Bronchial epithelial cell (primary cell): ENCODE results near the gene PPTC7. TPM values are rescaled to one million over a fixed set of nuclear protein-coding genes. Genes with fewer than 3 reads are reported as not detected.

Experiments
- DNase-seq: peaks from one replicate; pipeline ENCODE4 v3.0.0-alpha.2; 2010; ENCODE audit warnings: low read depth
- FAIRE-seq: peaks from 2 replicates; lab custom pipeline; 2011; peaks lifted over from hg19 to GRCh38; lab: Jason Lieb, UNC
- H3K27me3 ChIP-seq: 2 replicates; pipeline ENCODE4 v1.5.1; 2011; ENCODE audit warnings: low read length; ENCODE audit not compliant: control insufficient read depth, insufficient read depth
- H3K36me3 ChIP-seq: 2 replicates; pipeline ENCODE4 v1.5.1; 2011; ENCODE audit warnings: low read length; ENCODE audit not compliant: control insufficient read depth, insufficient read depth
- H3K4me3 ChIP-seq: 2 replicates; pipeline ENCODE4 v1.5.1; 2011; ENCODE audit warnings: mild to moderate bottlenecking, low read depth, low read length, control low read depth
- total RNA-seq: library from RNA; depleted of rRNA; stranded (reverse); fragments of >200 nt; gene quantifications from 2 replicates; pipeline ENCODE4 v1.2.1, GENCODE V29; 2014
- TF ChIP-seq, protein P1 (sequence below): IDR thresholded peaks from 2 replicates; pipeline ENCODE4 v1.5.1; 2011; ENCODE audit warnings: mild to moderate bottlenecking, moderate library complexity, low read length, control low read depth, inconsistent platforms; ENCODE audit not compliant: insufficient read depth, severe bottlenecking

The PPTC7 gene
- total RNA-seq, 1 donor from 2014 or later, result 10.8 TPM

- FAIRE-seq (no peak), DNase-seq (no peak)
- H3K27me3 ChIP-seq, result no peaks in the 10 kb centered on the region
- peaks cover 1% of the 10 kb centered on the region for H3K36me3 ChIP-seq
- no peak overlapping the region for H3K4me3 ChIP-seq
- TF ChIP-seq, protein P1, sequence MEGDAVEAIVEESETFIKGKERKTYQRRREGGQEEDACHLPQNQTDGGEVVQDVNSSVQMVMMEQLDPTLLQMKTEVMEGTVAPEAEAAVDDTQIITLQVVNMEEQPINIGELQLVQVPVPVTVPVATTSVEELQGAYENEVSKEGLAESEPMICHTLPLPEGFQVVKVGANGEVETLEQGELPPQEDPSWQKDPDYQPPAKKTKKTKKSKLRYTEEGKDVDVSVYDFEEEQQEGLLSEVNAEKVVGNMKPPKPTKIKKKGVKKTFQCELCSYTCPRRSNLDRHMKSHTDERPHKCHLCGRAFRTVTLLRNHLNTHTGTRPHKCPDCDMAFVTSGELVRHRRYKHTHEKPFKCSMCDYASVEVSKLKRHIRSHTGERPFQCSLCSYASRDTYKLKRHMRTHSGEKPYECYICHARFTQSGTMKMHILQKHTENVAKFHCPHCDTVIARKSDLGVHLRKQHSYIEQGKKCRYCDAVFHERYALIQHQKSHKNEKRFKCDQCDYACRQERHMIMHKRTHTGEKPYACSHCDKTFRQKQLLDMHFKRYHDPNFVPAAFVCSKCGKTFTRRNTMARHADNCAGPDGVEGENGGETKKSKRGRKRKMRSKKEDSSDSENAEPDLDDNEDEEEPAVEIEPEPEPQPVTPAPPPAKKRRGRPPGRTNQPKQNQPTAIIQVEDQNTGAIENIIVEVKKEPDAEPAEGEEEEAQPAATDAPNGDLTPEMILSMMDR, result no peak
These were observed 39.2 kb downstream of the PPTC7 start for GRCh38 chr12:110543965-110544364.

DNA sequence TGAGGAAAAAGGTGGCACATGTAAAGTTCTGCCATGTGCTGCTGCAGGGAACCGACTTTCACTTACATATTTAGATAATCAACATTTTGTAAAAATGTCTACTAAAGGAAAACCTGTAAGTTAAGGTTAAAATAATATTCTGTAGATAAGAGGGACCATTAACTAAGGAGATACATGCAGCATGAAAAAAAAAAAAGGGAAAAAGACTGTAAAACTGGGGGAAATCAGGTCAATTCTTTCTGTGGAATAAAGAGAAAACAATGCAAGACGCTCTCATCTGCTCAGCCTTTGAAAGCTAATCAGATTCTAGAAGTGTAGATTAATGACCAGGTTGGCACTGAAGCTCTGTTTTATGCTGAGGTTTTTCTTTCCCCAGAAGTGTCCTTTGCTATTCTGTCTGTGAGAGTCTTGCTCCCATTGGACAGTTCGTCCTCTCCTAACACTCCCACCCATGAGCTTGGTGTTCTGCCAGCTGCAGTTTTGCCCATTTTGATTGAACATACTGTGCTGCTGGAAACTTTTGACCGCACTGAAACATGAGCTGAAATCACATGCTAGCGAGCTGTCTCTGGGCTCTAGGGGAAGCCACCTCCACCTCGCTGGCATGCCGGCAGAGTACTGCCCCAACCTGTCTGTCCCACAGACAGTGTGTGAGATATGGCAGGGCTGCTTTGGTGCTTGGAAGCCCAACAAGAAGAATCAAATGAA, 39.7 kb downstream of the PPTC7 start:
- DNase-seq, result peak; percentile 92
- Histone ChIP-seq H3K27me3 (no peaks in the 10 kb centered on the region), H3K4me3 (no peak overlapping the region), H3K36me3 (peaks cover 2% of the 10 kb centered on the region)
- no peak for FAIRE-seq
- TF ChIP-seq, protein P1, result no peak

GRCh38 chr12:110540048-110540447, 43.1 kb downstream of the PPTC7 start:
- DNase-seq, result no peak
- FAIRE-seq, result no peak
- Histone ChIP-seq H3K36me3 (peaks cover 7% of the 10 kb centered on the region), H3K4me3 (no peak overlapping the region), H3K27me3 (no peaks in the 10 kb centered on the region)
- TF ChIP-seq, protein P1, result no peak

GRCh38 chr12:110538869-110539622, 44.1 kb downstream of the PPTC7 start:
- no peak overlapping the region for H3K4me3 ChIP-seq

DNA sequence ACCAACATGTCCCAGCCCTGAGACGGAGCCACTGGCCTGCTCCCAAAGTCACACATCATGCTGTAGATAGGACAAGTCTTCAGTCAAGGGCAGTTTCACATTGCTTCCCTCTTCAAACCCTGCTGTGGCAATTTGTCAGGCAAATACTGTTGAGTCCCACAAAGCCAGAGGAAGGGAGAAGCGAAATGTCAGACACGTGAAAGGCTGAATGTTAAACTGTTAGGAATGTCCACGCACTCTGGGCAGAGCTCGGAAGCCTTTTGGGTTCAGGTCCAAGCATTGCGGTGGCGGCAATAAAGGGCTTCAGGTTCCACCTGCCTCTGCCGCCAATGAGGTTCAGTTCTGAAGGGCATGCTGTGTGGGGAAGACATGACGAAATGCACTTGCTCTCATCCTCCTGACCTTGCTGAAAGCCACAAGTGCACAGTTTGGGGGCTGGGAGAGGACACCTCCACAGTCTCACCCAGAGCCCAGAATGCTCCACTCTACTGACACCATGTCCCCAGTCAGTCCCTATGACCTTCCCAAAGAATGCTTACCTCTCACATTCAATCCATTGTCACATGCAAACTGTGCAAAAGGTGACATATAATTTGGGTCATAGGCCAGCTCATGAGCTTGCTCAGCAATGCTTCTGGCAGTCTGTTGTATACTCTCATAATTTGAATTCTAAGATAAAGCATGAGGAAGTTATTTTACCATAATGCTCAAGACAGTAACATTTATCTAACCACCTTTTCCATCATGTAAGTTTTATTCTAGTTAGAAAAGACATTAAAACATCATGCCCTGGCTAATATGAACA, 45.3 kb downstream of the PPTC7 start:
- no peak overlapping the region for H3K4me3 ChIP-seq
- peaks cover 7% of the 10 kb centered on the region for H3K36me3 ChIP-seq
- peak; percentile 62 for FAIRE-seq
- TF ChIP-seq, protein P1, result no peak
- no peaks in the 10 kb centered on the region for H3K27me3 ChIP-seq
- DNase-seq, result peak; percentile 54

More at GRCh38 chr12:110538869-110539622, 44.1 kb downstream of the PPTC7 start:
- H3K27me3 ChIP-seq, result no peaks in the 10 kb centered on the region
- DNase-seq (no peak), FAIRE-seq (no peak)
- TF ChIP-seq, protein P1, result no peak
- H3K36me3 ChIP-seq, result peaks cover 7% of the 10 kb centered on the region
